Left ventricle myocardium inferior (tissue), 1 donor: ENCODE data around the gene PRDM16. TPM values are rescaled to one million over a fixed set of nuclear protein-coding genes. Genes with fewer than 3 reads are reported as not detected.
A peak's percentile ranks its signal among the peaks of the same experiment; 100 is the strongest.

Source experiments
- DNase-seq: peaks from one replicate; pipeline ENCODE4 v3.0.0-alpha.2; 2020
- H3K27ac ChIP-seq: fragments of 200-600 bp; replicated peaks from 2 replicates; pipeline ENCODE4 v1.8.0; 2021
- H3K27me3 ChIP-seq: fragments of 200-600 bp; 2 replicates; pipeline ENCODE4 v1.8.0; 2021; ENCODE audit warnings: low read depth
- H3K36me3 ChIP-seq: fragments of 200-600 bp; 2 replicates; pipeline ENCODE4 v1.8.0; 2021
- H3K4me1 ChIP-seq: fragments of 200-600 bp; 2 replicates; pipeline ENCODE4 v1.8.0; 2021
- H3K4me3 ChIP-seq: fragments of 200-600 bp; 2 replicates; pipeline ENCODE4 v1.8.0; 2021; ENCODE audit warnings: mild to moderate bottlenecking, moderate library complexity
- H3K9me3 ChIP-seq: fragments of 200-600 bp; replicated peaks from 2 replicates; pipeline ENCODE4 v1.8.0; 2021
- CTCF ChIP-seq: fragments of 200-600 bp; IDR thresholded peaks from 2 replicates; pipeline ENCODE4 v1.8.0; 2021; ENCODE audit warnings: antibody characterized with exemption, mild to moderate bottlenecking, borderline replicate concordance
- intact Hi-C: fragments of 100-400 bp; cut with micrococcal nuclease; formaldehyde crosslinking; loops from one replicate; pipeline ENCODE4 v1.11.0; 2022
- total RNA-seq: library from RNA; stranded (reverse); fragmentation: NEBNext Ultra II Directional; extraction: Animal tissue kit (Norgen Biotek cat#: 25700); gene quantifications from one replicate; pipeline ENCODE4 v1.2.1, GENCODE V29; 2021
- donor health status: DM: no; HTN: yes; CAD: no; lungs with severe emphysema.

The PRDM16 gene
- total RNA-seq, 1 donor from 2014 or later: 16.6 TPM

GRCh38 chr1:3456449-3456963 is 387.5 kb downstream of the PRDM16 start:
- H3K4me1 ChIP-seq: peaks cover 73% of the 10 kb centered on the region
- TF ChIP-seq CTCF: no peak
- H3K9me3 ChIP-seq: no peaks in the 10 kb centered on the region
- no peak overlapping the region for H3K27ac ChIP-seq
- H3K4me3 ChIP-seq: no peak overlapping the region
- no peaks in the 10 kb centered on the region for H3K36me3 ChIP-seq
- DNase-seq: no peak
- intact Hi-C loops: no loop called here
- peaks cover 25% of the 10 kb centered on the region for H3K27me3 ChIP-seq

- intact Hi-C loops: no loop called here
- H3K4me1 ChIP-seq: peaks cover 73% of the 10 kb centered on the region
- no peak for TF ChIP-seq CTCF
- H3K36me3 ChIP-seq: no peaks in the 10 kb centered on the region
- H3K4me3 ChIP-seq: no peak overlapping the region
- peak overlapping the region; percentile 71 for H3K27ac ChIP-seq
- DNase-seq: no peak
- peaks cover 19% of the 10 kb centered on the region for H3K27me3 ChIP-seq
- no peaks in the 10 kb centered on the region for H3K9me3 ChIP-seq
Observed at GRCh38 chr1:3456964-3457909, 388.2 kb downstream of the PRDM16 start.

- intact Hi-C loops: no loop called here
- no peaks in the 10 kb centered on the region for H3K9me3 ChIP-seq
- H3K27me3 ChIP-seq: peaks cover 9% of the 10 kb centered on the region
- no peak for TF ChIP-seq CTCF
- peaks cover 73% of the 10 kb centered on the region for H3K4me1 ChIP-seq
- no peak overlapping the region for H3K4me3 ChIP-seq
- no peaks in the 10 kb centered on the region for H3K36me3 ChIP-seq
- DNase-seq: no peak
- peak overlapping the region; percentile 71 for H3K27ac ChIP-seq
Observed at GRCh38 chr1:3457910-3458883, 389.2 kb downstream of the PRDM16 start.

DNA sequence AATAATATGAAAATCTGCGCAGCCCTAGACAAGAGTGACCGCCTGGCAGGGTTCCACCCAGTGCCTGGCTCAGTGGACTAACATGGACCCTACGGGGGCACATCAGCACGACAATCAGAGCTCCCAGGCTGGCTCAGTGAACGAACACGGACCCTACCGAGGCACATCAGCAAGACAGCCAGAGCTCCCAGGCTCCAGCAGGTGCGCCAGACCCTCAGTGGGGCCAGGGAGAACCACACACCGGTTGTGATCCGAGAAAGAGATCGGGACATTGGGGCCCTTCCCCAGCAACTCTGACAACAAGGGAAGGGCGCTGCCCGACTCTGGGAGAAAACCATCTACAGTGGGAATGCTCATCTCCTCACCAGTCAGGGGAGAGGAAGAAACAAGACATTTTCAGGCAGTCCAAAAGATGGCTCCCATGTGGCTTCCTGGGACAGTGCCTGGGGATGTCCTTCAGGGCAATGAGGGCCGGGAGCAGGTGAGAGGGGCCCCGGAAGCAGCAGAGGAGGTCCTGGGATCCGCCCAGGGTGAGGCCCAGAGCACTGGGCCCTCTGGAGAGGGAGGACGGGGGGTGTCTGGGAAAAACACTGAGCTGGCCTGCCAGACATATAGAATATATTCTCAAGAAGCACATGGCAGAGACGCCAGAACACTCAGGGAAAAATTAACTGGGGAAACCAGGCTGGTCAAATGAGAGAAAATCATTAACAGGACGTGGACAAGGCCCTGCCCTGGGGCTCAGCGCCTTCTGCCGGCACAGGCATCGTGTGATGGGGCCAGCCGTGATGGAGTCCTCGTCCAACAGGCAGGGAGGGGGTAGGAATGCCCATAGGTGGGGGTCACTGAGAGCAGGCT is 390.3 kb downstream of the PRDM16 start:
- intact Hi-C loops: no loop called here
- H3K9me3 ChIP-seq: no peaks in the 10 kb centered on the region
- H3K27me3 ChIP-seq: no peaks in the 10 kb centered on the region
- no peak overlapping the region for H3K4me3 ChIP-seq
- no peak for TF ChIP-seq CTCF
- peak overlapping the region; percentile 64 for H3K27ac ChIP-seq
- H3K36me3 ChIP-seq: no peaks in the 10 kb centered on the region
- no peak for DNase-seq
- H3K4me1 ChIP-seq: peaks cover 62% of the 10 kb centered on the region
